ENCODE results near the gene CAMSAP3.

DNA sequence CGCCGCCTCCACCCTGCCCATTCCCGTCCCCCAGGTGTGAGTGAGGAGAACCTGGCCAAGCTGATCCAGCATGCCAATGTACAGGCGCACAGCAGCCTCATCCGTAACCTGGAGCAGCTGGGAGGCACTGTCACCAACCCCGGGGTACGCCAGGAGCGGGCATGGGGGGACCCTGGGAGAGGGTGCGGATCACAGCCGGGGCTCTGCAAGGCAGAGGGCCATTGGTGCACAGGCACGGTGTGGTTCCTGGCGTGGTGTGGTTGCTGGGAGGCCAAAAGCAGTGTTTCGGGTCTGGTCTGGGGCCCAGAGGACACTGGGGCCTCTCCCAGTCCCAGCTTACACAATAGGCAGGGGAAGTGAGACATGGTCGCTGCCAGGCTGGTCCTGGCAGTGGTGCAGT, 49.5 kb downstream of the CAMSAP3 start:
- TF ChIP-seq, protein P1, sequence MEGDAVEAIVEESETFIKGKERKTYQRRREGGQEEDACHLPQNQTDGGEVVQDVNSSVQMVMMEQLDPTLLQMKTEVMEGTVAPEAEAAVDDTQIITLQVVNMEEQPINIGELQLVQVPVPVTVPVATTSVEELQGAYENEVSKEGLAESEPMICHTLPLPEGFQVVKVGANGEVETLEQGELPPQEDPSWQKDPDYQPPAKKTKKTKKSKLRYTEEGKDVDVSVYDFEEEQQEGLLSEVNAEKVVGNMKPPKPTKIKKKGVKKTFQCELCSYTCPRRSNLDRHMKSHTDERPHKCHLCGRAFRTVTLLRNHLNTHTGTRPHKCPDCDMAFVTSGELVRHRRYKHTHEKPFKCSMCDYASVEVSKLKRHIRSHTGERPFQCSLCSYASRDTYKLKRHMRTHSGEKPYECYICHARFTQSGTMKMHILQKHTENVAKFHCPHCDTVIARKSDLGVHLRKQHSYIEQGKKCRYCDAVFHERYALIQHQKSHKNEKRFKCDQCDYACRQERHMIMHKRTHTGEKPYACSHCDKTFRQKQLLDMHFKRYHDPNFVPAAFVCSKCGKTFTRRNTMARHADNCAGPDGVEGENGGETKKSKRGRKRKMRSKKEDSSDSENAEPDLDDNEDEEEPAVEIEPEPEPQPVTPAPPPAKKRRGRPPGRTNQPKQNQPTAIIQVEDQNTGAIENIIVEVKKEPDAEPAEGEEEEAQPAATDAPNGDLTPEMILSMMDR (IDR thresholded peaks at IDR 0.05) = no peak
- TF ChIP-seq EZH2 (IDR thresholded peaks at IDR 0.05; ENCODE audit: borderline replicate concordance, insufficient read depth, low read depth, low read length, poor library complexity, severe bottlenecking) = no peak

All from B cell (primary cell).